SW480 (cell line): ENCODE data around the gene SPRR4.
A peak's percentile ranks its signal among the peaks of the same experiment; 100 is the strongest.
"Not testable (repeated sequence)": the region's sequence is repeated elsewhere in the genome, so short reads cannot be mapped to it uniquely, and the experiment has no call there.

Source experiments
- DNase-seq: peaks from one replicate; pipeline ENCODE4 v3.0.0-alpha.2; 2016; ENCODE audit warnings: low spot score

Gene SPRR4

DNA sequence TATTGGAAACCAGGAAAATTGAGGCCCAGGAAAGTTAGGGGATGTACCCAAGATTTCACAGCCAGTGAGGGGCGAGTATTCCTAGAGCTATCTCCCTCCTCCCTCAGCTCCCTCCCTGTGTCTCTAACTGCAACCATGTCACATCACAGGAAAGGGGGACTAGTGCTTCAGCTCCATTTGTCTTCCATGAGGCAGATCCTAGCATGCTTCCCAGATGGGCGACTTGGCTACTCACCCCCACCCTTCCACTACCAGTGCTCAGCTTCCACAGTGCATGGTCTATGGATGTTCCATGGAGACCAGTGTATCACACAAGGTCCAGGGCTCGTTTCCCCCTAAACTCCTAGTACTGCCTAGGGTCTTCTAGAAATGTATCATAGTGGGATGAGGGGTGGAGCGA is 4.6 kb upstream of the SPRR4 start:
- no peak for DNase-seq

DNA sequence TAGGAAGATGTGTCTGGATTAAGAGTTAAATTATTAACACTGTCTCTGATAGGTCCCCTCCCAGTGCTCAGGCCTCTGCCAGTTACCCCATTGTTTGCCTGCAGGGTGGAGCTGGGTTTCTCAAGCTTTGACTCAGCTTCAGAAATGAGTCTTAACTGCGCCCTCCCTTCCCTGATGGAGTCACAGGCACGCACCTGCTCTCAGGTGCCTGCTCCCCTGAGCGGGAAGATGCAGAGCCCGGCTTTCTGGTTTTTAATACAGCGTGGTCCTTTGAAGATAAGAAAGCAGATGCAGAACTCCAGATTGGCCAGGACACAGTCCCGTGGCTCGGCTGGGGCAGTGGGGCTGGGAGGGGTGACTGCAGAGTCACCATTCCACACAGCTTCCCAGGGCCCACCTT is 3.2 kb upstream of the SPRR4 start:
- no peak for DNase-seq

DNA sequence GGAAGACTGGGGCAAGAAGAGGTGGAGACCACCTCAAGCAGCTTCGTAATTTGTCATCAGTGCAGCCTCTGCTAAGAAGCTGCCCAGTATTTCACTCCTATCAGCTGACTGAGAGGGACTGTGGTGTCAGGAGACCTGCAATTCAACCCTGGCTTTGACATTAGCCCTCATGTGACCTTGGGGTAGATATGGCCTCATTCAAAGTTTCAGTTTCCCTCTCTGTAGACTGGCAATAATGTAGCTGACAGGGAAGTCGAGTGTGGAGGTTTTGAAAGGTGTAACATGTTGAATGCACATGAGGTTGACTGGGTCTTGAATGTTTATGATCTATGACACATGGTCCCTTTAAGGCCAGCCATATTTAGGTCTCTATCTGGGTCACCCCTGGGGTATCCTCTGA is 2.2 kb upstream of the SPRR4 start:
- no peak for DNase-seq

DNA sequence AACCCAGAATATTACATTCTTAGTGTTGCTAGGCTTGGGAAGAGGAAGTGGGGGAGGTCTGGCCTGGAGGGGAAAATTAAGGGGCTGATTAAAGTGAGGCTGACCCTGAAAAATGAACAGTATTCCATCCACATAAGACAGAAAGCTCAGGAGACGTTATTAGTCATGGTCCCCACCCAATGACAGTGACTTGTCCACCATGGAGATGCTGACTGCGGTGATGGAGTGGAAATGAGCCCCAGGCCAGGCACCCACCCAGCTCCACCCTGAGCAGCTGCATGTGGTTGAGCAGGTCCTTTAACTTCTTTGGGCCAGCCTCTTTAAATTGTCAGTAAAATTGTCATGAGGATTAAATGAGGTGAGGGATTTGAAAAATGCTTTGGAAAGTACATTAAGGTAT is 1.4 kb upstream of the SPRR4 start:
- no peak for DNase-seq

- DNase-seq = no peak
Observed at GRCh38 chr1:152972196-152972886, 1.9 kb downstream of the SPRR4 start.

DNA sequence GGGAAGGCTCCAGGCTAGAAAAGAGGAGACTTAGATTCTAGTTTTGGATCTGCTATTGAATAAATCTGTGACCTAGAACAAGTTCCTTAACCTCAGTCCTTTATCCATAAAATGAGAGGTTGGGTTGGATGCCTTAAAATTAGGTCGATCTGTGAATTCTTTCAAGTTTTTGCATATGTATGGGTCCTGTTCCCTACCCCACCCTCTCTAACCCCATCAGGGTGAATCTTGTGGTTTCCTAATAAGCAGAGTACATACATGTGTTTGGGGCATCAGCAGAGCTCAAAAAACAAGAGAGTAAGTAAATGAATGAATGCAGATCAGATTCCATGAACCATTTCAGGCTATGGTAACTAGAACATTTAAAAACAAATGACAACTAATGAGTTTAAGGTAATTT is 6.2 kb downstream of the SPRR4 start:
- DNase-seq = no peak

DNA sequence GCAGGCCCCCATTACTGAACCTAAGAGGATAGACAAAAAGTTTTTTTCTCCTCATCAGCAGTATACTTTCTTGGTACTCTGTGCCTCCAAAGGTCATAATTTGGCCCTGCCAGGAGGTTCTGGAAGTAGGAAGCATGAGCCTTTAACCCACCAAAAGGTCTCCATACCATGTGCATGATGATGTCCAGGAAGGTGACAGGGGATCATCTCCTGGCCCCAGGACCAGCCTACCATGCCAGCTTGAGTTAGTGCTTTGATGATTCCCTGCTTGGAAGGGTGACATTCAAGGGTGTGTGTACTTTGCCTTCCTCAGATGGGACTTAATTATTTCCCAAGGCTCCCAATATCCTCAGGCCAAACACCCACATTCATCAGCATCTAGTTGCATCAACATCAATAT is 7.2 kb downstream of the SPRR4 start:
- DNase-seq = no peak

DNA sequence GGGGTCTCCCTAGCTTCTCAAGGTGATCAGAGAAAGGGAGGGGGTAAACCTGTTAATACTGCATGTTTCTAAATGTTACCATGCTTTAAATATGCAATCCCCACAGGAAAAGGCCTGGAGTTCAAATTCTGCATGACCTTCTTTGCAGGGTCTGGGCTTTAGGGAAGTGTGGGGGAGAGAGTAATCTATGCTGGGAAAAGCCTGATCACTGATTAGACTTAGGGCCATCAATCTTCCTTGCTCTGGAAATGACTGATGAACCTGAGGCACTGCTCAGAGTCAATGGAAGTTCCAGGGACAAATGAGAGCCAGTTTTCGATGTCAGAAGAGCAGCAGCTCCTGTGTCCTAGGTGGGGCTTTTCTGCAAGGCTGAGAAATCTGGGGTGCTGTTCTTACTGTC is 10.2 kb downstream of the SPRR4 start:
- no peak for DNase-seq

DNA sequence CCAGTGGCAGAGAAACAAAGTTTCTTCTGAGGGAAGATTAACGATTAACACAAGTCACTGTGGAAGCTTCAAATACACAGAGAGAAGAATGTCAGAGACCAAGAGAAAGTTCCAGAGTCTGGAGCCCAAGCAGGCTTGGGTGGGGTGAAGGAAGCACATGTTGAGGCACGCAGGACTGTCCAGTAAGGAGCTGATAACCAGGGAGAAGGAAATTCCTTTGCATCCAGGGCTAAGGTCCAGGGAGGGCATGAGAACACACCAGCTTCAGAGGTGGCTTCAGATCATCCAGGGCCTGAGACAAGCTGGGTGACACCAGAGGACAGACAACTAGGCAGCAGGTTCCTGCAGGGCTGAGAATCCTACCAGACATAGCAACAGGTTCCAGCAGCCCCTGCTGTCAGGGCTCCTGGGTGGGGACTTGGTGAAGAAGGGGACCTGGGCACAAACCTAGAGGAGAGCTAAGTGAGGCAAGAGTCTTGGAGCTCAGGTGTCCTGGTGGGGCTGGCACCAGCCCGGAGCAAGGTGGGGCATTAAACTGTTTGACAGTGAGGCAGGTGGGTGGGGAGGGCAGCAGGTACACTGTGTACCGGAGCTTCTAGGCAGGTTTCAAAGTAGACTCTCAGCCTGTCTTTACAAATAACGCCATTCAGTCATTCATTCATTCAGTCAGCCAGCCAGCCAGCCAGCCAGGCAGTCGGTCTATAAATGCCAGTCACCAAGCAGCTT is 10.9 kb downstream of the SPRR4 start:
- DNase-seq = no peak

GRCh38 chr1:152982076-152982475 is 11.6 kb downstream of the SPRR4 start:
- DNase-seq = no peak

GRCh38 chr1:152983234-152983633 is 12.8 kb downstream of the SPRR4 start:
- no peak for DNase-seq

- no peak for DNase-seq
Observed at GRCh38 chr1:152983743-152984142, 13.3 kb downstream of the SPRR4 start, which contains the start of gene SPRR1A. TSS of gene SPRR1A (plus strand) at chr1:152984081. CDS start at chr1:152985231, 1,150 bp downstream.

- DNase-seq = no peak
Observed at GRCh38 chr1:152986578-152986977, 16.1 kb downstream of the SPRR4 start.

DNA sequence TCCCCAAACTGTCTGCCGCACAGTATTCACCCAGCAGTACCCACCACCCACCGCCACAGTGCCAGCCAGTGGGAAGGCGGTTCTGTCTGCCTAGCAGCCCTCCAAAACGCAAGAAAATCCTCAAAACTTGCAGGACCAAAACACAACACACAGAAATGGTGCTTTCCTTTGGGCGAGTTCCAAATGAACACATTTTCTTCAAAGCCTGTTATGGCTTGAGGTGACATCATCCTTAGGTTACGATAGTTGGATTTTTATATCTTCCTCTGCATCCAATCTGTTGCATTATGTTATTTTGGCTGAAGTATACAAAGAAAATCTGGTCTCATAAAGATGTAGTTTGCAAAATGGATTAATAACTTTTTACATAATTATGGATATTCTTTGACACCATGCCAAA is 22.7 kb downstream of the SPRR4 start:
- no peak for DNase-seq

DNA sequence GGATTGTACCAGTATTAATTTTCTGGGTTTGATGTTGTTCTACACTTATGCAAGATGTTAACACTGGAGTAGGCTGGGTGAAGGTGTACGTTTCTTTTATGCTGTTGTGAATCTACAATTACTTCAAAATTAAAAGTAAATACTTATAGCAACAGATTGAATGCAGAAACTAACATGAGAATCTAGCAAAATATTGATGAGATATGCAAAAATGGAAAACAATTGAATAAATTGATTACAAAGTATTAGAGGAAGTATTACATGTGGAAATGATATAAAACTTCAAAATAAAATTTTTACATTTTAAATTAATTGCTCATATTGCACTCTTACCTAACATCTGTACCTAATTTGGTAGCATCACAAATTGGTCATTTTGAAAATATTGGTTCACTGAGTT is 25.4 kb downstream of the SPRR4 start:
- DNase-seq = no peak

- DNase-seq = no peak
Observed at GRCh38 chr1:152996633-152997400, 26.4 kb downstream of the SPRR4 start.

DNA sequence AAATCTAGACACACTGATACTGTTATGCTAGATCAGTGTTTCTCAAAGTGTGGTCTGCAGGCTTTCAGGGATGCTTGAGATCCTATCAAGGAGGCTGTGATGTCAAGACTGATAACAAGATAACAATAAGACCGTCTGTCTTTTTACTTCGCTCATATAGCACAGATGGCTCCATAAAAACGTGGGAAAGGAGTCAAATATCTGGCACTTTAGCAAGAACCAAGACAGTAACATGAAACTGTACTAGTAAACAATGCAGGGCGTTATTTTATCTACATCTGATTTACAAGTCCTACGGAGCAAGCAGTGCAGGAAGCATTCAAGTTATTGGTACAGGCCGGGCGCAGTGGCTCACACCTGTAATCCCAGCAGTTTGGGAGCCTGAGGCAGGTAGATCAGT is 27.5 kb downstream of the SPRR4 start:
- no peak for DNase-seq

- no peak for DNase-seq
Observed at GRCh38 chr1:152998476-152998875, 28.0 kb downstream of the SPRR4 start.

GRCh38 chr1:152999818-153000217 is 29.4 kb downstream of the SPRR4 start:
- no peak for DNase-seq

- DNase-seq = no peak
Observed at GRCh38 chr1:153000294-153000693, 29.8 kb downstream of the SPRR4 start.

DNA sequence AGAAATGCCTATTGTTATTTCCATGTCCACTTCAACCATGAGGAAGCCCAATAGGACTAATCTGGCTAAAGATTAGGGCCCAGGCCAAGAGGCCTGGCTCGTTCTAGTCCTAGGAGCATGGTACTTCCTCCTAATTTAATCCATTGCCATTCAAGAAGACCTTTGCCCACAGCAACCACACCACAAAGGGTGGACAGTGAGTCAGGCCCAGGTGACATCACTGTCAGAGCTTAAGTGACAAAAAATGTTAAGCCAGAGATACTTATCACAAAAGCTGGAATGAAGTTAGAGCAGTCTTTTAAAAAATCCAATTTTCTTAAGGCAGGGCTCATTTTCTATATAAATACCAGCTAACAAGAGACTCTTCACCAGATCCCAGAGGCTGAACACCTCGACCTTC is 30.9 kb downstream of the SPRR4 start, which contains the start of gene SPRR3:
Gene SPRR3, plus strand, starts transcription at position 368 of the 400 bp plus-strand sequence. CDS start 1,272 bp downstream, outside the sequence.
- peak; percentile 25 for DNase-seq

DNA sequence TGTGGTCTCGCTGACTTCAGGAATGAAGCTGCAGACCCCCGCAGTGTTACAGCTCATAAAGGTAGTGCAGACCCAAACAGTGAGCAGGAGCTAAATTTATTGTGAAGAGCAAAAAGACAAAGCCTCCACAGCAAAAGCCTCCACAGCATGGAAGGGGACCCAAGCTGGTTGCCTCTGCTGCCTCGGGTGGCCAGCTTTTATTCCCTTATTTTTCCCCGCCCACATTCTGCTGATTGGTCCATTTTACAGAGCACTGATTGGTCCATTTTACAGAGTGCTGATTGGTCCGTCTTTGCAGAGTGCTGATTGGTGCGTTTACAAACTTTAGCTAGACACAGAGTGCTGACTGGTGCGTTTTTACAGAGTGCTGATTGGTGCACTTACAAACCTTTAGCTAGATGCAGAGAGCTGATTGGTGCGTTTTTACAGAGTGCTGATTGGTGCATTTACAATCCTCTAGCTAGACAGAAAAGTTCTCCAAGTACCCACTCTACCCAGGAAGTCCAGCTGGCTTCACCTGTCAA is 40.8 kb downstream of the SPRR4 start:
- not testable (repeated sequence) for DNase-seq

DNA sequence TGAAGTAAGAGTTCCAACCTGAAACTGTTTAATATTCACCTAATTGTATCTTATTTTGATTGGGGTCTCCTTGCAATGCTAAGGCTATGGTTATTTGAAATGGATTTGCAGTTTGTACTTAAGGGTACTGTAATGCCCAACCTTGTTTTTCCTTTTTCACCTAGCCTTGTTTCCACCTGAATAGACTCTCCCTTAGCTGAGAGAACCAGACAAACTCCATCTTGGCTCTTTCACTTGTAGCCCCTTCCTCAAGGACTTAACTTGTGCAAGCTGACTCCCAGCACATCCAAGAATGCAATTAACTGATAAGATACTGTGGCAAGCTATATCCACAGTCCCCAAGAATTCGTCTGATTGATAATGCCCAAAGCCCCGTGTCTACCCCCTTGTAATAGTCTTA is 51.4 kb downstream of the SPRR4 start:
- not testable (repeated sequence) for DNase-seq
